Astrocyte (in vitro differentiated cells and primary cell): ENCODE data around the gene HES6. TPM values are rescaled to one million over a fixed set of nuclear protein-coding genes. Genes with fewer than 3 reads are reported as not detected.
A peak's percentile ranks its signal among the peaks of the same experiment; 100 is the strongest.

Experiments
- DNase-seq: peaks from one replicate; pipeline ENCODE4 v3.0.0-alpha.2; 2010; ENCODE audit warnings: low read depth
- FAIRE-seq: peaks from 2 replicates; lab custom pipeline; 2011; peaks lifted over from hg19 to GRCh38; lab: Jason Lieb, UNC
- H2AFZ ChIP-seq: 2 replicates; pipeline ENCODE4 v1.6.0; 2012; ENCODE audit warnings: low read depth, low read length, inconsistent platforms
- H3K27ac ChIP-seq: 2 replicates; pipeline ENCODE4 v1.5.1; 2011; ENCODE audit warnings: low read depth, low read length, inconsistent platforms
- H3K27me3 ChIP-seq: 2 replicates; pipeline ENCODE4 v1.6.0; 2011; ENCODE audit warnings: low read length, inconsistent platforms; ENCODE audit not compliant: insufficient read depth
- H3K36me3 ChIP-seq: 2 replicates; pipeline ENCODE4 v1.5.1; 2011; ENCODE audit warnings: low read length, inconsistent platforms; ENCODE audit not compliant: insufficient read depth
- H3K4me1 ChIP-seq: 2 replicates; pipeline ENCODE4 v1.5.1; 2011; ENCODE audit warnings: low read length, inconsistent platforms; ENCODE audit not compliant: insufficient read depth
- H3K4me2 ChIP-seq: 2 replicates; pipeline ENCODE4 v1.6.0; 2012; ENCODE audit warnings: low read length, inconsistent platforms
- H3K4me3 ChIP-seq: 2 replicates; pipeline ENCODE4 v1.5.1; 2011; ENCODE audit warnings: low read depth, mild to moderate bottlenecking, low read length, inconsistent platforms; ENCODE audit not compliant: insufficient read depth
- H3K79me2 ChIP-seq: 2 replicates; pipeline ENCODE4 v1.6.0; 2012; ENCODE audit warnings: mild to moderate bottlenecking, low read length, inconsistent platforms; ENCODE audit not compliant: insufficient read depth
- H3K9ac ChIP-seq: 2 replicates; pipeline ENCODE4 v1.6.0; 2012; ENCODE audit warnings: mild to moderate bottlenecking, low read length, inconsistent platforms
- H3K9me3 ChIP-seq: 2 replicates; pipeline ENCODE4 v1.5.1; 2012; ENCODE audit warnings: low read depth, mild to moderate bottlenecking, low read length, inconsistent platforms; ENCODE audit not compliant: insufficient read depth
- H4K20me1 ChIP-seq: 2 replicates; pipeline ENCODE4 v1.6.0; 2012; ENCODE audit warnings: low read length, inconsistent platforms; ENCODE audit not compliant: insufficient read depth
- H3K27ac Mint-ChIP-seq: one replicate; pipeline ENCODE4 v1.8.0; 2021; ENCODE audit warnings: mild to moderate bottlenecking, mixed read lengths; ENCODE audit not compliant: unreplicated experiment
- H3K27me3 Mint-ChIP-seq: one replicate; pipeline ENCODE4 v1.8.0; 2021; ENCODE audit warnings: low read depth, mixed read lengths; ENCODE audit not compliant: unreplicated experiment
- H3K36me3 Mint-ChIP-seq: one replicate; pipeline ENCODE4 v1.8.0; 2021; ENCODE audit warnings: low read depth, mixed read lengths; ENCODE audit not compliant: unreplicated experiment
- H3K4me1 Mint-ChIP-seq: one replicate; pipeline ENCODE4 v1.8.0; 2021; ENCODE audit warnings: low read depth, mixed read lengths; ENCODE audit not compliant: unreplicated experiment
- H3K4me3 Mint-ChIP-seq: one replicate; pipeline ENCODE4 v1.8.0; 2021; ENCODE audit warnings: mild to moderate bottlenecking, moderate library complexity, mixed read lengths; ENCODE audit not compliant: unreplicated experiment
- H3K9me3 Mint-ChIP-seq: one replicate; pipeline ENCODE4 v1.8.0; 2021; ENCODE audit warnings: mild to moderate bottlenecking, mixed read lengths; ENCODE audit not compliant: unreplicated experiment
- CTCF ChIP-seq: IDR thresholded peaks from 2 replicates; pipeline ENCODE4 v1.5.1; 2011; ENCODE audit warnings: low read depth, mild to moderate bottlenecking, inconsistent platforms, low read length, moderate library complexity; ENCODE audit not compliant: insufficient read depth
- EZH2 ChIP-seq: IDR thresholded peaks from 2 replicates; pipeline ENCODE4 v1.6.1; 2012; ENCODE audit warnings: mild to moderate bottlenecking, low read length, inconsistent platforms; ENCODE audit not compliant: insufficient read depth
- total RNA-seq: library from RNA; stranded (reverse); gene quantifications from 2 replicates; pipeline ENCODE4 v1.2.1, GENCODE V29; 2021

The HES6 gene
- total RNA-seq, 1 donor from 2014 or later: 3.0 TPM

DNA sequence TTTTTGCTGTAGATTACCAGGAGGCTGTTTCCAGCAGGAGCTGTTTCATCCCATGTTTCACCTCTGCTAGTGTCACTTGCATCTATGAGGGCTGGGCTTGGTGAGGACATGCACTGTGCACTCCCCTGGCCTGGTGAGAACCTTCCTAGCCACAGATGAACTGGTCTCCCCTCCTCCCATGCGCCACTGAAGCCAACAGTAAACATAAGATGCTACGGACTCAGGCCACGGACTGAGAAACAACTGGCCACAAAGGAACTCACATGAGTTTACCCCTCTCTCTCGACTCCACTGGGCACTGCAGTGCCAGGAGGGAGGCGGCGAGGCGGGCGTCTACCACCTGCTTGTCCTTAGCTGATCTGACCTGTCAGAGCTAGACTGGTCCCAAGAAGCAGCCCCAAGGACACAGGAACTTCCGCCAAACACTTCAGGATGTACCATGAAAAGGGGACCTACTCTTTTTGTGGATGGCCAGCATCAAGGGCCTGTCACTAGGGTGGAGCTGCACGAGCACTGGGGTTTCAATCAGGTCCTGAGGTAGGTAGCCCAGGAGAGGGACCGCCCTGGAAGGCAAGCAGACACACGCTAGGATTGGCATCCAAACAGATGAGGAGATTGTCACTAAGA lies 22.8 kb upstream of the HES6 start:
- H3K4me1 ChIP-seq: peaks cover 14% of the 10 kb centered on the region
- Mint-ChIP-seq H3K27ac (no peak overlapping the region), H3K27me3 (no peaks in the 10 kb centered on the region), H3K36me3 (peaks cover 1% of the 10 kb centered on the region), H3K9me3 (no peaks in the 10 kb centered on the region), H3K4me3 (no peak overlapping the region), H3K4me1 (peaks cover 23% of the 10 kb centered on the region)
- no peak overlapping the region for H3K4me3 ChIP-seq
- no peak for FAIRE-seq
- no peak overlapping the region for H2AFZ ChIP-seq
- no peak overlapping the region for H3K4me2 ChIP-seq
- H4K20me1 ChIP-seq: no peaks in the 10 kb centered on the region
- no peak for DNase-seq
- H3K36me3 ChIP-seq: peaks cover 4% of the 10 kb centered on the region
- H3K27me3 ChIP-seq: no peaks in the 10 kb centered on the region
- no peak overlapping the region for H3K27ac ChIP-seq
- TF ChIP-seq CTCF (no peak), EZH2 (no peak)
- no peak overlapping the region for H3K9ac ChIP-seq
- H3K9me3 ChIP-seq: no peaks in the 10 kb centered on the region
- H3K79me2 ChIP-seq: no peaks in the 10 kb centered on the region

- Mint-ChIP-seq H3K4me3 (peak overlapping the region; percentile 8), H3K27ac (no peak overlapping the region), H3K9me3 (no peaks in the 10 kb centered on the region), H3K36me3 (no peaks in the 10 kb centered on the region), H3K27me3 (no peaks in the 10 kb centered on the region), H3K4me1 (peaks cover 18% of the 10 kb centered on the region)
- FAIRE-seq (no peak), DNase-seq (no peak)
- H3K4me3 ChIP-seq: no peak overlapping the region
- H3K79me2 ChIP-seq: no peaks in the 10 kb centered on the region
- no peak overlapping the region for H3K4me2 ChIP-seq
- H3K9me3 ChIP-seq: no peaks in the 10 kb centered on the region
- TF ChIP-seq CTCF (no peak), EZH2 (no peak)
- no peak overlapping the region for H3K9ac ChIP-seq
- H3K27ac ChIP-seq: no peak overlapping the region
- peaks cover 2% of the 10 kb centered on the region for H4K20me1 ChIP-seq
- H3K4me1 ChIP-seq: peaks cover 9% of the 10 kb centered on the region
- peaks cover 4% of the 10 kb centered on the region for H3K36me3 ChIP-seq
- no peak overlapping the region for H2AFZ ChIP-seq
- H3K27me3 ChIP-seq: no peaks in the 10 kb centered on the region
Observed at GRCh38 chr2:238261718-238262375, 22.0 kb upstream of the HES6 start.

DNA sequence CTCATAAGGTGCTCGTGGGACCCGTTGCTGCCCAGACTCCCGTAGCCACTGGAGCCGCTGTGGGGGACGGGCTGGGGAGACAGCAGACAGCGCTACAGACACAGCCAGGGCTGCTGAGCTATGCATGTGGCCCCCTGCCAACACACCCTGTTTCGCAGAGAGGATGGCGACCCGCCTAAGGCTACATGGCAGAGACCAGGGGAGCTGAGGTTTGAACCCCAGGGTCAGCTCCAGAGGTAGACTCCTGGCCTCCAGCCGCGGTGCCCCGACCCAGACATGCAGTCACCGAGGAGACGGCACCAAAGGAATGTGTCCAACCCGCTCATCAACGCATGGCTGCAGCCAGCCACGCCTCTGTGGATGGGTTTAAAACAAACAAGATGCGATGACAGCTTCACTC lies 21.0 kb upstream of the HES6 start:
- no peaks in the 10 kb centered on the region for H3K36me3 Mint-ChIP-seq
- FAIRE-seq (no peak), DNase-seq (peak; percentile 15)
- H3K27me3 Mint-ChIP-seq: no peaks in the 10 kb centered on the region
- Histone ChIP-seq H3K9me3 (no peaks in the 10 kb centered on the region), H4K20me1 (peaks cover 3% of the 10 kb centered on the region), H3K27ac (no peak overlapping the region), H3K79me2 (no peaks in the 10 kb centered on the region), H3K27me3 (no peaks in the 10 kb centered on the region), H3K4me3 (no peak overlapping the region), H3K9ac (no peak overlapping the region), H3K36me3 (peaks cover 4% of the 10 kb centered on the region), H3K4me2 (peak overlapping the region; percentile 41), H2AFZ (peak overlapping the region; percentile 38), H3K4me1 (peaks cover 9% of the 10 kb centered on the region)
- H3K4me3 Mint-ChIP-seq: no peak overlapping the region
- no peaks in the 10 kb centered on the region for H3K9me3 Mint-ChIP-seq
- no peak overlapping the region for H3K27ac Mint-ChIP-seq
- H3K4me1 Mint-ChIP-seq: peaks cover 18% of the 10 kb centered on the region
- no peak for TF ChIP-seq EZH2
- no peak for TF ChIP-seq CTCF
